PC-9 (cell line): ENCODE results near the gene TRIP13. TPM values are rescaled to one million over a fixed set of nuclear protein-coding genes. Genes with fewer than 3 reads are reported as not detected.

Experiments used
- BruUV-seq: library from RNA; stranded (reverse); fragments of 400-500 nt; replicated peaks from 2 replicates; lab custom pipeline; 2021; lab: Mats Ljungman, UMichigan
- CTCF ChIA-PET: fragments of 300-600 bp; sonication (Branson Sonifier 250); formaldehyde crosslinking; loops from one replicate; lab custom pipeline; 2022; ENCODE audit warnings: antibody characterized with exemption; lab: Charles Lee
- POLR2A ChIA-PET: fragments of 300-600 bp; sonication (Branson Sonifier 250); formaldehyde crosslinking; loops from one replicate; lab custom pipeline; 2022; ENCODE audit warnings: antibody characterized with exemption; ENCODE audit not compliant: unreplicated experiment; lab: Charles Lee
- DNase-seq, 2 experiments: peaks; one replicate each; pipeline versions ENCODE4 v3.0.0 to v3.0.0-alpha.2; 2015 to 2022; ENCODE audit warnings: mixed read lengths in 1 of 2
- H2AFZ ChIP-seq: fragments of 200-600 bp; sonication (generic); 2 replicates; pipeline ENCODE4 v1.8.1; 2017; ENCODE audit warnings: antibody characterized with exemption
- H3F3A ChIP-seq: fragments of 200-600 bp; sonication (generic); 2 replicates; pipeline ENCODE4 v1.8.1; 2017; ENCODE audit warnings: antibody characterized with exemption, mild to moderate bottlenecking, low read depth; ENCODE audit not compliant: insufficient read depth
- H3K27ac ChIP-seq: fragments of 200-600 bp; sonication (generic); 2 replicates; pipeline ENCODE4 v1.6.1; 2016; ENCODE audit warnings: mixed run types
- H3K27me3 ChIP-seq: fragments of 200-600 bp; sonication (generic); 2 replicates; pipeline ENCODE4 v1.6.1; 2016; ENCODE audit warnings: low read depth, mixed run types; ENCODE audit not compliant: insufficient read depth
- H3K36me3 ChIP-seq: fragments of 200-600 bp; sonication (generic); 2 replicates; pipeline ENCODE4 v1.6.1; 2016; ENCODE audit warnings: low read depth, mixed run types
- H3K4me1 ChIP-seq: fragments of 200-600 bp; sonication (generic); replicated peaks from 2 replicates; pipeline ENCODE4 v1.6.1; 2016; ENCODE audit warnings: mixed run types; ENCODE audit not compliant: insufficient read depth
- H3K4me2 ChIP-seq: fragments of 200-600 bp; sonication (generic); 2 replicates; pipeline ENCODE4 v1.6.1; 2017; ENCODE audit warnings: mixed run types
- H3K4me3 ChIP-seq: fragments of 200-600 bp; sonication (generic); 2 replicates; pipeline ENCODE4 v1.6.1; 2016; ENCODE audit warnings: mixed run types
- H3K79me2 ChIP-seq: fragments of 200-600 bp; sonication (generic); 2 replicates; pipeline ENCODE4 v1.6.1; 2017; ENCODE audit warnings: low read depth, mixed run types
- H3K9me2 ChIP-seq: fragments of 200-600 bp; sonication (generic); 2 replicates; pipeline ENCODE4 v1.8.1; 2017; ENCODE audit warnings: mild to moderate bottlenecking; ENCODE audit not compliant: insufficient read depth
- H3K9me3 ChIP-seq: fragments of 200-600 bp; sonication (generic); 2 replicates; pipeline ENCODE4 v1.8.1; 2016; ENCODE audit warnings: low read depth; ENCODE audit not compliant: insufficient read depth
- H4K20me1 ChIP-seq: fragments of 200-600 bp; sonication (generic); 2 replicates; pipeline ENCODE4 v1.8.1; 2017; ENCODE audit not compliant: insufficient read depth
- CTCF ChIP-seq: fragments of 200-600 bp; sonication (generic); conservative IDR thresholded peaks from 2 replicates; pipeline ENCODE4 v1.6.1; 2017; ENCODE audit warnings: mixed run types, antibody characterized with exemption, mild to moderate bottlenecking, moderate library complexity
- EZH2 ChIP-seq: fragments of 200-600 bp; sonication (generic); IDR thresholded peaks from 2 replicates; pipeline ENCODE4 v1.8.0; 2017; ENCODE audit warnings: antibody characterized with exemption, low read depth
- intact Hi-C: fragments of 100-400 bp; cut with micrococcal nuclease; formaldehyde crosslinking; loops from one replicate; pipeline ENCODE4 v1.10.0; 2022; ENCODE audit not compliant: unreplicated experiment
- total RNA-seq: library from RNA; stranded (reverse); gene quantifications from 2 replicates; pipeline ENCODE4 v1.2.3, GENCODE V29; 2021

The TRIP13 gene
- total RNA-seq, 1 experiment from 2014 or later = 74.0 TPM

- Histone ChIP-seq H3K4me3 (no peak overlapping the region), H3K4me1 (no peaks in the 10 kb centered on the region), H3K36me3 (no peaks in the 10 kb centered on the region), H3F3A (no peaks in the 10 kb centered on the region), H3K79me2 (no peaks in the 10 kb centered on the region), H3K9me3 (no peaks in the 10 kb centered on the region), H3K4me2 (no peak overlapping the region), H2AFZ (no peak overlapping the region), H3K27me3 (peaks cover 94% of the 10 kb centered on the region), H3K27ac (no peak overlapping the region), H3K9me2 (no peaks in the 10 kb centered on the region), H4K20me1 (no peaks in the 10 kb centered on the region)
- POLR2A ChIA-PET = no interaction called here
- BruUV-seq = no TSS peak
- CTCF ChIA-PET = no interaction called here
- no peak for DNase-seq
- intact Hi-C loops = no loop called here
- TF ChIP-seq EZH2 = no peak
- TF ChIP-seq CTCF = no peak
Observed at GRCh38 chr5:943201-943917, 50.7 kb downstream of the TRIP13 start.

DNA sequence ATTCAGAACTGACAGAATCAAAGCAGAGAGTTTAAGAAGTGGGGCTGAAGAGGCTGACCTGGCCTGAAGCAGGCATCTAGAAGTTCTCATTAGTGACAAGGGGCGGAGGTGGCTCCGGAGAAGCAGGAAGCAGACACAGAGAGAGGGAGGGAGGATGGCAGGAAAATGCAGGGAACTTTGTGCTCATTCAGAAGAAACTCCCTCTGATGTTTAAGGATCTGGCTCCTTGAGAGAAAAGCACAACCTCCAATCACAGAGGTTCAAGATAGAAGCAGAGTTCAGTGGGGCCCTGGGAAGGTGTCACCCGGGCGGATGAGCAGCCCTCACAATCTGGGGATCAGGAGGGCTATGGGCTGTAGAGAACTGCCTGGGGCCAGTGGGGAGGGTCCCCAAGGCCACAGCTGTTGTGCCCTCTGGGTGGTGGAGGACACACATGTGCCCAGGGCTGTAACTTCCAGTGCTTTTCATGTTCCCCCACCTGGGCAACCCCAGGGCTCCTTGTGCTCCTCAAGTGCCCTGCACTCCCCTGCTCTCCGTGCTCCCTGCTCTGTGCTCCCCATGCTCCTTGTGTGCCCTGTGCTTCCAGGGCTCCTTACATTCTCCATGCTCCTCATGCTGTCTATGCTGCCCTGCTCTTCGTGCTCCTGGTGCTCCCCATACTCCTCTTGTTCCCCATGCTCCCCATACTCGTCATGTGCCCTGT is 51.4 kb downstream of the TRIP13 start:
- H3K27ac ChIP-seq = no peak overlapping the region
- no peaks in the 10 kb centered on the region for H3K9me2 ChIP-seq
- H3K27me3 ChIP-seq = peaks cover 94% of the 10 kb centered on the region
- H3K9me3 ChIP-seq = no peaks in the 10 kb centered on the region
- no TSS peak for BruUV-seq
- H3K4me3 ChIP-seq = no peak overlapping the region
- intact Hi-C loops = no loop called here
- no peak for TF ChIP-seq CTCF
- TF ChIP-seq EZH2 = no peak
- H3K4me1 ChIP-seq = no peaks in the 10 kb centered on the region
- ChIA-PET CTCF (no interaction called here), POLR2A (no interaction called here)
- H3F3A ChIP-seq = no peaks in the 10 kb centered on the region
- no peaks in the 10 kb centered on the region for H3K79me2 ChIP-seq
- H2AFZ ChIP-seq = no peak overlapping the region
- DNase-seq = no peak
- H3K36me3 ChIP-seq = no peaks in the 10 kb centered on the region
- H4K20me1 ChIP-seq = no peaks in the 10 kb centered on the region
- no peak overlapping the region for H3K4me2 ChIP-seq

GRCh38 chr5:944621-944927 is 51.9 kb downstream of the TRIP13 start:
- Histone ChIP-seq H3F3A (no peaks in the 10 kb centered on the region), H3K27ac (no peak overlapping the region), H4K20me1 (no peaks in the 10 kb centered on the region), H3K9me3 (no peaks in the 10 kb centered on the region), H3K36me3 (no peaks in the 10 kb centered on the region), H3K27me3 (peaks cover 91% of the 10 kb centered on the region), H3K9me2 (no peaks in the 10 kb centered on the region), H3K79me2 (no peaks in the 10 kb centered on the region), H3K4me3 (no peak overlapping the region), H3K4me2 (no peak overlapping the region), H2AFZ (no peak overlapping the region), H3K4me1 (no peaks in the 10 kb centered on the region)
- POLR2A ChIA-PET = no interaction called here
- TF ChIP-seq EZH2 (no peak), CTCF (no peak)
- BruUV-seq = no TSS peak
- intact Hi-C loops = no loop called here
- CTCF ChIA-PET = no interaction called here
- DNase-seq = no peak
